Measurements from ENCODE around the gene TMEM86A.

TMEM86A gene

GRCh38 chr11:18727479-18728236, 29.1 kb downstream of the TMEM86A start:
- no peak for DNase-seq

GRCh38 chr11:18728658-18729057, 30.1 kb downstream of the TMEM86A start:
- DNase-seq, result no peak

GRCh38 chr11:18729426-18729825, 30.8 kb downstream of the TMEM86A start:
- DNase-seq, result no peak

DNA sequence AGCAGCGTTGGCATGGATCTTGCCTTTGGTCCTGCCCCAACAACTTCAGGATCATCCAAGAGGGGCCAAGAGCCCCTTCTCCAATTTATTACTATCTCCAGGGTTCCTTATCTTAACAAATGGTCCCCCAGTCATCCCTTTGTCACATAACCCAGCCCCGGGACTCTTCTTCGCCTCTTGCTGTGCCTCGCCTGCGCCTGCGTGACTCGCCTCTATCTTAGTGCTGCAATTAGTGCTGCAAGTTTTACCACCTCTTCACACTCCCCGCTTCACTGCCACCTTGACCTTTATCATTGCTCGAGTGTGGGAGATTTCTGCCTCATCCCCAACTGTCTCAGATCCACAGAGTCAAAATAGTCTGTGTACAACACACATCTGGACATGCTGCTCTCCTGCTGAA, 31.4 kb downstream of the TMEM86A start:
- DNase-seq, result no peak

GRCh38 chr11:18731441-18731840, 32.9 kb downstream of the TMEM86A start:
- no peak for DNase-seq

DNA sequence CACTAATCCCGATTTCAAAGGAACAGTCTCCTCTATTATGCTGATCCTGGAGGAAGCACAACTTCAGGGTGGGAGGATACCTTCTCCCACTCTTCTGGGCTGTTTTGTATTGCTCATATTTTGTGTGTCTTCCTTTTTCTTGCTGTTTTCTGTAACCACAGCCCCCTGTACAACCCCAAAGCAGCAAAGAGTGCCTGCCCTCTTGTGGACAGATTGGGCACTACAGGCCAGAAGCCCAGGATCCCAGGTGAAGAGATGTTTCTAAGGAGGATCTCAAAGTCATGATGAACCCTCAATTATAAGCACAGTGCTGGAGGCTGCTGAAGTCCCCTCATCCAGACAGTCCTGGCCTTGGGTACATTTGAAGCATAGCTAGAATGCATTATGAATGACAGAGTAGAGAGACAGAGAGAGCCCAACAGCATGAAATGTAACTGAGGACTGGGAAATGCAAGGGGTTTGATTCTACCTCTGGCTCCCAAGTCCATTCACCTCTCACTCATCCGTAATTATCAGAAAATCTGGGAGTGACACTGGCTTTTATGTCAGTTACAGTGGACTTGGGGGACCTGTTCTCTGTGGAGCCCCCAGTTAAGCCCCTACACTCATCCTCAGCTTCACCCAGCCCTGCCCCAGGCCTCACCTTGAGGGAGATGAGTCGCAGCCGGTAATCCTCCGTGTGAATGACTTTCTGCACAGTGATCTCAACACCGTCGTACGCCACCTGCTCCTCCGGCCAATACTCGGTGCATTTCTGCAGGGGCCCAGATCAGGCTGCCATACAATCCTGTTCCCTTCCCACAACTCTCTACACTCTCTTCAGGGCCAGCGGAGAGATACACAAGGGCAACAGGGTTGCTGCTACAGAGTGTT, 33.6 kb downstream of the TMEM86A start:
- peak; percentile 73 for DNase-seq

- no peak for DNase-seq
Observed at GRCh38 chr11:18733202-18733601, 34.6 kb downstream of the TMEM86A start.

DNA sequence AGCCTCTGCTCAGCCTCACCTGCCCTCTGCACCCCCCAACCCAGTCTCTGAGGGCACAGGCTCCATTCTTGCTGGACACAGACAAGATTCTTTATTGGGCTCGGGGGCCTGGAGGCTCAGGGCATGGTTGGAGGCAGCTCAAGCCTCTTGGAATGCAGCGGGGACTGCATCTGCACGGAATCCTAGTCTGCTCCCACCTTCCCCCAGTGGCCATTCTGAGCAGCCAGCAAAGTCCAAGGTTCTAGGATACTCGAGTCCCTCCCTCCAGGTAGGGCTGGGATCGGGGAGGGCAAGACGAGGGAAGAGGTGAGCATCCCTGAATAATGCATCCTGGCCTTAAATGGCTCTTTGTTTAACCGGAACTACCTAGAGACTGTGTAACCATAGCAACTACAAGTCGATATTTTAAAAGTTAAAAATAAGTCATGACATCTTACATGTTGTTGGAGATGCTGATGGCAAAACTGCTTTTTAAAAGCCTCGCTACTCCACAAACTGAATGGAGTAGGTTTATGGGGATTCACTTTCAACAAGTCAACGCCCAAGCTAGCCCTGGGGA, 38.1 kb downstream of the TMEM86A start:
- DNase-seq, result no peak

- no peak for DNase-seq
Observed at GRCh38 chr11:18737642-18738041, 39.1 kb downstream of the TMEM86A start.

GRCh38 chr11:18739685-18740084, 41.1 kb downstream of the TMEM86A start:
- no peak for DNase-seq

- no peak for DNase-seq
Observed at GRCh38 chr11:18741783-18742182, 43.2 kb downstream of the TMEM86A start.

- DNase-seq, result no peak
Observed at GRCh38 chr11:18743365-18743764, 44.8 kb downstream of the TMEM86A start.

DNA sequence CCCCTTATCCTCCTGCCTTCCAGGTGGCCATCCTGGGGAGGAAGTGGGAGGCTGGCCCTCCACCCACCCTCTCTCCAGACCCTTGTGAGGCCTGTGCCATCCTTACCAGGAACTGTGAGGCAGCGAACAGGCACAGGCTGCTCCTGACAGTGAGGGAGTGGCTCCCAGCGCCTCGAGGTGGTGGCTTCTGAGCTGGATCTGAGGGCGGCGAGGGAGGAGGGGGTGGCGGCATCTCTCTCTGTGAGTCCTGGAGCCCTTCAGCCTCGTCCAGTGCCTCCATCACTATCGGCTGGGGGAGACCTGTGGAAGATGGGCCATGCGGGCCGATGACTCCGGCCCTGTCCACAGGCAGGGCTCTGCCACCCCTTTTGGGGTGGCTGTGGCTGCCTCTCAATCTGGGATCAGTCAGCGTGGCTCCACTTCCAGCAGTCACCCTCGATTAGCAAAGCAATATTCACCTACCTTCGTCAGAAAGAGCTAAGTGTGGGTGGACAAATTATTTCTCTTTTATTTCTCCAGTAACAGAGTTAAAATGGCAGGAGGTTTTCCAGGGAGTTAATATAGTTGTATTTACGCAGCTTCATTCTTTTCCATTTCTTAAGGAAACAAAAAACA, 45.4 kb downstream of the TMEM86A start:
- DNase-seq, result no peak

GRCh38 chr11:18745251-18745650, 46.7 kb downstream of the TMEM86A start:
- no peak for DNase-seq

- DNase-seq, result no peak
Observed at GRCh38 chr11:18748766-18749365, 50.3 kb downstream of the TMEM86A start.

- DNase-seq, result no peak
Observed at GRCh38 chr11:18749681-18750319, 51.2 kb downstream of the TMEM86A start.

DNA sequence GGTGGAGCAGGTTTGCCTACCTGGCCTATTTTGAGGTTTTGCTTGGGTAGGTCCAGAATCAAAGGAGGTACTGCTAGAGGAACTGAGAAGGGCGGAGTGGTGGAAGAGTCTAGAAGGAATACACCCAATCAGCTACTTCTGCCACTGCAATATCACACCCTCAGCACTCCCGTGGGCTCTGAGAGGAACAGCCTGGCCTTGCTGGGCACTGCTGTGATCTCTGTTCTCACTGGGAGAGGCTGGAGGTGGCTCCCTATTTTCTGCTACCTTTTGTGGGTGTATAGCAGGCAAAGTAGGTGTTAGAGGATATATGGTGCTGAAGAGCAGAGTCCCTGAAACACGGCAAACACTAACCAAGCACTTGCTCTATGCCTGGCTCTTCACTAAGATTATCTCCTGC, 52.4 kb downstream of the TMEM86A start:
- no peak for DNase-seq

- no peak for DNase-seq
Observed at GRCh38 chr11:18752502-18752901, 53.9 kb downstream of the TMEM86A start.

GRCh38 chr11:18754308-18754707, 55.7 kb downstream of the TMEM86A start:
- DNase-seq, result no peak
